ENCODE results near the gene KCTD3. TPM values are rescaled to one million over a fixed set of nuclear protein-coding genes. Genes with fewer than 3 reads are reported as not detected.

The KCTD3 gene
- total and polyA plus RNA-seq, 2 experiments from 2014 or later = 36.7 to 61.2 TPM

- Histone ChIP-seq H3K4me1 (ENCODE audit: insufficient read depth) (no peaks in the 10 kb centered on the region), H3K9me2 (replicated peaks; ENCODE audit: insufficient read depth) (no peaks in the 10 kb centered on the region), H3K4me2 (no peak overlapping the region), H2AFZ (no peak overlapping the region), H4K20me1 (ENCODE audit: insufficient read depth, poor library complexity, severe bottlenecking) (no peaks in the 10 kb centered on the region), H3K27me3 (no peaks in the 10 kb centered on the region), H3K9me3 (ENCODE audit: low read depth) (no peaks in the 10 kb centered on the region), H3K79me2 (peaks cover 21% of the 10 kb centered on the region), H3K4me3 (no peak overlapping the region), H3K27ac (no peak overlapping the region), H3K36me3 (replicated peaks; ENCODE audit: insufficient read depth, low read depth) (peaks cover 4% of the 10 kb centered on the region)
- WGBS (ENCODE audit: low lambda C conversion rate, missing lambda C conversion rate) = 80% methylated on average over 3 of the region's 3 CpGs
- no peak for DNase-seq (ENCODE audit: low spot score)
- TF ChIP-seq EZH2 (IDR thresholded peaks at IDR 0.05; ENCODE audit: borderline replicate concordance) (no peak), EZH2phosphoT487 (IDR thresholded peaks at IDR 0.05; ENCODE audit: low read depth, severe bottlenecking, unreplicated experiment) (no peak), CTCF (IDR thresholded peaks at IDR 0.05; ENCODE audit: poor library complexity) (no peak)
Observed at GRCh38 chr1:215612391-215612790, 45.3 kb downstream of the KCTD3 start.

- H3K27ac ChIP-seq = no peak overlapping the region
- DNase-seq (ENCODE audit: low spot score) = no peak
- WGBS (ENCODE audit: low lambda C conversion rate, missing lambda C conversion rate) = 80% methylated on average over 1 of the region's 1 CpG
- H3K4me3 ChIP-seq = no peak overlapping the region
- peaks cover 12% of the 10 kb centered on the region for H3K79me2 ChIP-seq
- H3K4me2 ChIP-seq = no peak overlapping the region
- H3K9me2 ChIP-seq (replicated peaks; ENCODE audit: insufficient read depth) = no peaks in the 10 kb centered on the region
- H3K36me3 ChIP-seq (replicated peaks; ENCODE audit: insufficient read depth, low read depth) = no peaks in the 10 kb centered on the region
- H3K27me3 ChIP-seq = no peaks in the 10 kb centered on the region
- TF ChIP-seq CTCF (IDR thresholded peaks at IDR 0.05; ENCODE audit: poor library complexity) (no peak), EZH2 (IDR thresholded peaks at IDR 0.05; ENCODE audit: borderline replicate concordance) (no peak), EZH2phosphoT487 (IDR thresholded peaks at IDR 0.05; ENCODE audit: low read depth, severe bottlenecking, unreplicated experiment) (no peak)
- no peak overlapping the region for H2AFZ ChIP-seq
- no peaks in the 10 kb centered on the region for H3K9me3 ChIP-seq (ENCODE audit: low read depth)
- H3K4me1 ChIP-seq (ENCODE audit: insufficient read depth) = no peaks in the 10 kb centered on the region
- no peaks in the 10 kb centered on the region for H4K20me1 ChIP-seq (ENCODE audit: insufficient read depth, poor library complexity, severe bottlenecking)
Observed at GRCh38 chr1:215617979-215618378, 50.9 kb downstream of the KCTD3 start.

- 80% methylated on average over 4 of the region's 4 CpGs for WGBS (ENCODE audit: low lambda C conversion rate, missing lambda C conversion rate)
- TF ChIP-seq EZH2 (IDR thresholded peaks at IDR 0.05; ENCODE audit: borderline replicate concordance) = no peak
- no peak for TF ChIP-seq CTCF (IDR thresholded peaks at IDR 0.05; ENCODE audit: poor library complexity)
- peak; percentile 23 for DNase-seq (ENCODE audit: low spot score)
- Histone ChIP-seq H3K9me2 (replicated peaks; ENCODE audit: insufficient read depth) (no peaks in the 10 kb centered on the region), H3K79me2 (no peaks in the 10 kb centered on the region), H2AFZ (no peak overlapping the region), H3K4me2 (no peak overlapping the region), H3K9me3 (ENCODE audit: low read depth) (no peaks in the 10 kb centered on the region), H3K27me3 (no peaks in the 10 kb centered on the region), H3K27ac (no peak overlapping the region), H3K4me1 (ENCODE audit: insufficient read depth) (no peaks in the 10 kb centered on the region), H4K20me1 (ENCODE audit: insufficient read depth, poor library complexity, severe bottlenecking) (no peaks in the 10 kb centered on the region), H3K4me3 (no peak overlapping the region), H3K36me3 (replicated peaks; ENCODE audit: insufficient read depth, low read depth) (no peaks in the 10 kb centered on the region)
Observed at GRCh38 chr1:215623162-215623561, 56.1 kb downstream of the KCTD3 start.

GRCh38 chr1:215625949-215626348, 58.8 kb downstream of the KCTD3 start:
- no peaks in the 10 kb centered on the region for H4K20me1 ChIP-seq (ENCODE audit: insufficient read depth, poor library complexity, severe bottlenecking)
- no peaks in the 10 kb centered on the region for H3K4me1 ChIP-seq (ENCODE audit: insufficient read depth)
- no peak overlapping the region for H2AFZ ChIP-seq
- no peak for TF ChIP-seq EZH2phosphoT487 (IDR thresholded peaks at IDR 0.05; ENCODE audit: low read depth, severe bottlenecking, unreplicated experiment)
- no peak for TF ChIP-seq CTCF (IDR thresholded peaks at IDR 0.05; ENCODE audit: poor library complexity)
- TF ChIP-seq EZH2 (IDR thresholded peaks at IDR 0.05; ENCODE audit: borderline replicate concordance) = no peak
- H3K79me2 ChIP-seq = no peaks in the 10 kb centered on the region
- no peak for DNase-seq (ENCODE audit: low spot score)
- H3K4me2 ChIP-seq = no peak overlapping the region
- H3K4me3 ChIP-seq = no peak overlapping the region
- H3K9me2 ChIP-seq (replicated peaks; ENCODE audit: insufficient read depth) = no peaks in the 10 kb centered on the region
- H3K9me3 ChIP-seq (ENCODE audit: low read depth) = no peaks in the 10 kb centered on the region
- H3K36me3 ChIP-seq (replicated peaks; ENCODE audit: insufficient read depth, low read depth) = no peaks in the 10 kb centered on the region
- H3K27ac ChIP-seq = no peak overlapping the region
- H3K27me3 ChIP-seq = no peaks in the 10 kb centered on the region
